SK-N-MC (cell line): ENCODE data around the gene SEMA6A.

Source experiments
- EZH2 ChIP-seq: fragments of 200-600 bp; sonication (generic); IDR thresholded peaks from one replicate; pipeline ENCODE4 v1.6.1; 2017; ENCODE audit warnings: antibody characterized with exemption
- POLR2AphosphoS5 ChIP-seq: IDR thresholded peaks from 2 replicates; pipeline ENCODE4 v1.6.1; 2012; ENCODE audit warnings: mild to moderate bottlenecking, low read depth, low read length, borderline replicate concordance

- no peak for TF ChIP-seq POLR2AphosphoS5
- TF ChIP-seq EZH2, result no peak
Observed at GRCh38 chr5:116583862-116584222, 9.2 kb upstream of the SEMA6A start.
